GM19328 (cell line): ENCODE measurements around the gene MRGPRF.

Source experiments
- ATAC-seq: cut with Tn5 transposase; IDR thresholded peaks from one replicate; pipeline ENCODE4 v1.9.1; 2021; ENCODE audit warnings: mild to moderate bottlenecking, moderate library complexity; ENCODE audit not compliant: unreplicated experiment

Gene MRGPRF

DNA sequence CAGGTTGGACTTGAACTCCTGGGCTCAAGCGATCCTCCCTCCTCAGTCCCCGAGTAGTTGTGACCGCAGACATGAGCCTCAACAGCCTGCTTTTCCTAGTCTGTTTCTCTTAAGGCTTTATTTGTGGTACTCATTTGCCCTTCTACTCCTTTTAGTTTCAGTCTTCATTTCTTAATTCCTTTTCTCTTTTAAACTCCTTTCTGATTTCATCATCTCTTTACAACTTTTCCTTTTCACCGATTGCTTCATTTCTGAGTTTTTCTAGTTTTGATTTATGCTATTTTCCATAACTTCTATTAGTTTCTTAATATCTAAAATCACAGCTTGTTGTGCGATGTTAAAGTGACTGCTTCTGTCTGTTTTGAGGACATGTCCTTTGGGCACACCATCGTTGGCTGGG lies 17.3 kb upstream of the MRGPRF start:
- no peak for ATAC-seq

DNA sequence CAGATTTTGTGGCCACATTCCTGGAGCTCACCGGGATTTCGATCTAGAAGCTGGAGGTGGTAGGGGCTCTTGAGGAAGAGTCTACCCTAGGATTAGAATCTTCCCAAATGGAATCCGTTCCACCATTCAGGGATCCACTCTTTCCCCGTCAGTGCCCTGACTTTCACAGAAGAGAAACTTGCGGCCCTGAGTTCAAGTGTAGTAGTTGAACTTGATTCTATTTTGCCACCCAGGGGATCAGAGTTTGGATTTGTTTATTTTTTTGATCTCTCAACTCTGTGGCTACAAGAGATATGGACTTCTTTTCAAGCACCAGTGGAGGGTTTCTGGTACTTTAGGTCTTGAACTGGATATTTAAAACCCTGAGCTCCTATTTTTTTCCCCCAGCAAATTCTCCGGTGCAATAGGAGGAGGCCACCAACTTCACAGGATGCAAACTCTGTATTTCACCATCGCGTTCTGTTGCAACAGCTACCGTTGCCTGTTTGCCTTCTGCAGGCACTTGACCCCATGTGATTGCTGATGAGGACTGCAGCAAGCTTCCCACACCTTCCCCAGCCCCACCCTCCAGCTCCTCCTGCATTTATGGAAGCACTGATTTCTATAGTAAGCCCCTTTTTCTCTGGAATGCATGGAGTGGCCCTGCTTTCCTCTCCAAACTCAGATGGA lies 14.8 kb upstream of the MRGPRF start:
- no peak for ATAC-seq

DNA sequence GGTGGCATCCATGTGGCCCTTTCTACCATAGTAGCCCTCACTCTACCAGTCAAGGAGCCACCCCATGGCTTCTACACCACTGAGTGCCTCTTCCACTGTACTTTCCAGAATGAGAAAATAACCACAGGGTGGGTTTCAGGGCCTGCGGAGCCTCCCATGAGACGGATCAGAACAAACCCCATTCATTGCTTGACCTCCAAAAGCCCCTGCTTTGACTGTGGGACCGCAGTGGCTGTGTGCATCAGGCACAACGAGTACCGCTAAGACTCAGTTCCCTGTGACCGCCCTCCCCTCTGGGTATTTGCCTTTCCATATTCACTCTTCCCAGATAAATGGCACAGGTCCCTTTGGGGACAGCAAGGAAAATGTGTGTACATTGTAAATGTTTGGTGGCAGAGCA lies 11.5 kb upstream of the MRGPRF start:
- no peak for ATAC-seq

DNA sequence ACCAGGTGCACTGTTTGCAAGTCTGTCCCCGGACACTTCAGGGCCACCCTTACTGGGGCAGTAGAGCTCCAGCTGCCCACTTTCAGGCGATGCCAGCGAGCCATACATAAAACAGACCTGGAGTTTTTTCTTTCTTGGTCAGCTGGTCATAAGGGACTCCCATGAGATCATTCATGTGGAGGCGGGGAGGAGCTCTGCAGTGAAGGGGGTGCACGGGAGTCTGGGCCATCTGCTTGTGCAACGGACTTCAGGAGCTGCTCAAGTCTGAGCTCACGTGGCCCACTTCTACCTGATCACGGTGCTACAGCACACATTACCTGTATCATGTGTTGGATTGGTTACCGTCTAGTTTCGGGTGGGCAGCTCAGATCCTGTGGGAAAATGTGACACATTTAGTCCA lies 9.2 kb upstream of the MRGPRF start:
- no peak for ATAC-seq

DNA sequence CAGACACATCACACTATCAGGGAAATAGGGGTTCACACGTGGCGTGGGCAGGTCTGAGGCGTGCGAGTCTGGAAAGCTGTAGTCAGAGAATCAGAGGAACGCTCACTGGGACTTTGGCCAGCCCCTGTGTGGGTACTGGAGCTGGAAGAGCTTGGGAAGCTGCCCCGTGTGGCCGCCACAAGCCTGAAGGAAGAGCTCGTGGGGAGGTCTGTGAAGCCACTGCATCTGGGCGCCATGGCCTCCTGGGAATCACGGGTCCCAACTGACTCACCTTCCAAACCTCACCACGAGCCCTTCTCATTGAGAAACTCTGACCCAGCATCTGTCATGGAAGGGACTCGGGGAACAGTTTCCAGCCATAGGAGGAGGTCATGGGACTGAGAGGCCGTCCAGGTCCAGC lies 5.9 kb upstream of the MRGPRF start:
- ATAC-seq = no peak

DNA sequence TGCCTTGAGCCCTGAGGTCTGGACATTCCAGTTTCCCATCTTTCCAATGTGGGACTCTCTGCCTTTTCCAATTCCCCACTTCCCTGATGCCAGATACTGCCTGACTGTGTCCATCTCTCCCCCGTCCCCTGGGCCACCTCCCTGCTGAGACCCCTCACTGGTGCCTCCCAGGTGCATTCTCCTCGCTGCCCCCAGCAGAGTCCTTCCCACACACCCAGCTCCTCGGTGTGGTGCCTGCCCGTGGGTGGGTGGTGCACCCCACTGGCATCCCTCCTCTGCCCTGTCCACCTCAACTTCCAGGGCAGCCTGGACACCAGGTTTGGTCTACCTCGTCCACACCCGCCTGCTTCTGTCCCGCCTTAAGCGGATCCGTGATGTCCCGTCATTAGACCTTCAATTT lies 4.9 kb upstream of the MRGPRF start:
- ATAC-seq = no peak

DNA sequence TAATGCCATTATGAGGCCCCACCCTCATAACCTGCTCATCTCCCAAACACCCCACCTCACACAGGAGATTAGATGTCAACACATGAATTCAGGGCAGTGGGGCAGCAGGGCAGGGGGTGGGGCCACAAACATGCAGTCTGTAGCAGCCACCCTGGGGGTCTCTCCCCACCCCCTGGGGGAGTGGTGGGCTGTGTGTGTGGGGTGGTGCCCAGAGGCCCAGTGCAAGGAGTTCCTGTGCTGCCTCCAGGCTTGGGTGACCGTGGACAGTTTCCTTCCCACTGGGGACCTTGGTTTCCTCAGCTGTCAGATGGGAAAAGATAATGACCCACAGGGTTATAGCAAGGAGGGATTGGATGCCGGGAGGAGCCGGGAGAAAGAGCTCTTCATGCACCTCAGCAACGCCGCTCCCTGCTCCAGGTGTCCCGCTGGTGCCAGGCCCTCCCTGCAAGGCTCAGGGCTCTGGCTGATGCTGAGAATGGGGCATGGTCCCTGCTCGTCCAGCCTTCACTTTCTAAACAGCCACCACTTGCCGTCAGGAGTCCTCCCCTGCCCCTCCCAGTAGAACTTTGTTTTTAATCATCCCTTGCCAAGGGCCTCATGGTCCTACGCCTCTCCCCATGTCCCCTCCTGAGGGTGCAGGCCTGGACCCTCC lies 2.0 kb upstream of the MRGPRF start:
- no peak for ATAC-seq

DNA sequence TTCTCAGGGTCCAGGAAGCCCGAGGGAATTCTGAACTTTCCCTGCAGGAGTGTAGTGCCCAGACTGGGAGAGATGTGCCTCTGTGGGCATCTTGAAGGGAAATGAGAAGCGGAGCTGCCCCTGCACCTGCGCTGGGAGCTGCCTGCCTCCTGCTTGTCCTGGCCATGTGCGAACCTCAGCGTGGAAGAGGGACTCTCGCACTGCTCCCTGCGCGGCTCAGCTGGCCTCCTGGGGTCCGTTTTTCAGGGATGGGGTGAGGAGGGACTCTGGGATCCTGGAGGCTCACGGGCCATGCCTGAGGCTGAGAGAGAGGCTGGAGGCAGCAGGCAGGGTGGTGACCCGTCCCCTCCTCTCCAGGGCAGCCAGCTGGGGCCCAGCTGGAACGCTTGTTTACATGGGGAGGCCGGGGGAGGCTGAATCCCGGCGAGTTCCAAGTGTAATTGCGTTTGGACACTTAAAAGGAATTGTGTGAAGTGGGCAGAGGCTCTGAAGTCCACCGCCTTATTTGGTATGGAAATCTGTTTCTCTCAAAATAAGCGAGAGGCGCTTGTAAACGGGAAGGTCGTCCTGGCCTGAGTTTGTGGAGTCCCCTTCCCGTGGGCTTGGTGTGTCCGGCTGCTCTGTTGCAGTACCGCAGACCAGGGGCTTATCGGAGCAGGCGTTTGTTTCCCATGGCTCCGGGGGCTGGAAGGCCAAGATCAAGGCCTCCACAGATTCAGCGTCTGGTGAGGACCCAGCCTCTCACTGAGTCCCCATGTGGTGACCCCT lies 1.2 kb upstream of the MRGPRF start:
- no peak for ATAC-seq

DNA sequence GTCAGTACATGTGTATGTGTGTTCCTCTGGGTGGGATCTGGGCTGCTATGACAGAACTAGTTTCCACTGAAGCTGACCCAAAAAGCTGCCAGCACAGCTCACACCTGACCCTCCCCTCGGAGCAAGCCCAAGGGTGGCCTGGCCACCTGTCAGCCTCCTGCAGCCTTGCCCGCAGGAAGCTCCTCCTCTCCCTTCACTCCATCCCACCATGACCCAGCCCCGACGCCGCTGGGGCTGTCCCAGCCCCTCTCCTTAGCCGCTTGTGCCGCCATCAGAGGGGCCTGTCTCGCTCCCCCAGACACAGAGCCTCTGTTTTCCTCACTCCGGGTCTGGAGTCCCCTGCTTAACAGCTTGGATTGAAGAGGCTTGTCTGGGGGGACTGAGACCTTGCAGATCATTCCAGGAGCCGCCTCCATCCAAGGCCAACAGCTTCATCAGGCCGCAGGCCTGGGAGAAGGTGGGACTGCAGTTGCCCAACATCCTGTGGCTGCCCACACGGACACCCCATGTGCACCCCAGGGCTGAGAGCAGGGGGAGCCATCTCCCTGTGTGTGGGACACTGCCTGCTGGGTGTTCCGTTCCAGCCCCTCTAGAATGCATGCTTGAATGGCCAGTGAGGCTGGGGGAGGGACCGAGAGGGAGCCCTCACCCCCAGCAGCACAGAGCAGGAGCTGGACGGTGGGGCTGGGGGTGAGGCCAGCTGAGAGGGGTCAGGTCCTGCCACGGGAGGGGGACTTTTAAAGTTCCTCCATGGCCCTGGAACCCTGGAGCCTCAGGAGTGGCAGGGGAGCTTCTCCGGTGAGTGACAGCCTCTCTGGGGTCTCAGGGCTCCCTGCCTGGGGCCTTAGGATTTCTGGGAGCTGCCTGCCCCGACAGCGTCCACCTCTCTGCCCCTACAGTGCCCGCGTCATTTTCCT lies 696 bp downstream of the MRGPRF start:
- ATAC-seq = no peak

DNA sequence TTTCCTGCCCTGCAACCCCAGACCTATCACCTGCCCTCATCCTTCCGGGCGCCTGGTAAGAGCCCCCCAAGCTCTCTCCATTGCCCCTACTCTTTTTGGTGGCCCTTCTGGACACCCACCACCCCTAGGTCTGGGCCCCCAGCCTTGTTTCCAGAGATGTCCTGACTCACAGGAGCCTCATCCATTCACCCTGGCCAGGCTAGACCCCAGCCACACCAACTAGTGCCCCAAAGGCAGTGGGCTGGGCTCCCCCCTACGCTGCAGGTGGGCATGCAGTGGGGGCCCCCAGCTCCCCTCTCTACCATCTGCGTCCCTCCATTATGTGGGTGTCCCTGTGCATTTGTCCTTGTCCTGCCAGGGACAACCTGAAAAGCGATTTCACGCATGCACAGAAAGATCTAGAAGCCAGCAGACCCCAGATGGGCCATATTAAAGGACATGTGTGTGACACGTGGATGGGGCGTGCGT lies 1.4 kb downstream of the MRGPRF start:
- no peak for ATAC-seq

DNA sequence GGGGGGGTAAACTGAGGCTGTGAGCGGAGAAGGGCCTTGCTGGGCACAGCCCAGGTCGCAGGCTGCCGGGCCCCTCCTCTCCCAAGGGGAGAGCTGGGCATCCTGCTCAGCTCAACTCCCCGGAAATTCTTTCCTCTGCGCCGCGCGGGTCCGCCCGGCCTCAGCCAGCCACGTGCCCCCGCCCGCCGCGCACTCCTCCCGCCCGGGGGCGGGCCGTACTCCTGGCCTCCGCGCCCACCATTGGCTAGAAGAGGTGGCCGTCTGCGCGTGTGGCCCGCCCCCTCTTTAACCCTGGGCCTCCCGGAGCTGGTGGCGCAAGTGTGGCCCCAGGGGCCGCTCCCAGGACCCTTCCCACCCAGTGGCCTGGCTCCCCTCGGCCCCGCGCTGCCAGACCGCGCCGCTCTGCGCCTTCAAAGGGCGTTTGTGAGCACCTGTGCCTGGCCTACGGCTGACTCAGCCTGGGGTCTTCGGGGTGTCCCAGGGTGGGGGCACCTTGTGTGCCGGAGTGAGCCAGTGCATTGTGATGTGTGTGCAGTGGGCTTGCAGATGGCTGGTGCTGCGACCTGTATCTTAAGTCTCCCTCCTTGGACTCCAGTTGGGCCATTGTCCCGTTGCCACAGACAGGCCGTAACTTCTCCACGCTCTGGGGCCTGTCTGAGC lies 2.0 kb downstream of the MRGPRF start:
- ATAC-seq = no peak

DNA sequence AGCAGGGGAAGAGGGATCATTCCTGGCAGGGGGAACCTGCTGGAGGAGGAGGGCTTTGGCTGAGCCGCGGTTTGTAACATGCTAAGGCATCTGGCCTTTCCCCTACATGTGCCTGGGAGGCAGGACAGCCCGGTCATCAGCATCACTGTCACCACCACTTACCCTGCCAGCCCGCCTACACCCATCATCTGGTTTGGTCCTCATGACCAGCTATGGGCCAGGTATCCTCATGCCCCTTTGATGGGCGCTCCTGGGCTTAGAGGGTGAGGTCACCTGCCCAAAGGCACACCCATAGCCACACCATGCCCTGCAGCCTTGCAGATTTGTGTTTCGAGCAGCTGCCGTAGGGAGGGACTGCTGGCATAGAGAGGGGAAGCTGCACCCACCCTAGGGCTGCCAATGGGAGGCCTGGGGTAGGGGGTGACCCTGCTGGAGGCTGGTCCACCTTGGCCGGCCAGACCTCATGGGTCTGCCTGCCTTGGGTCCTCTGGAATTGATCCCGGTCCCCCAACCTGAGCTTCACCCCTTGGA lies 2.6 kb downstream of the MRGPRF start:
- no peak for ATAC-seq

DNA sequence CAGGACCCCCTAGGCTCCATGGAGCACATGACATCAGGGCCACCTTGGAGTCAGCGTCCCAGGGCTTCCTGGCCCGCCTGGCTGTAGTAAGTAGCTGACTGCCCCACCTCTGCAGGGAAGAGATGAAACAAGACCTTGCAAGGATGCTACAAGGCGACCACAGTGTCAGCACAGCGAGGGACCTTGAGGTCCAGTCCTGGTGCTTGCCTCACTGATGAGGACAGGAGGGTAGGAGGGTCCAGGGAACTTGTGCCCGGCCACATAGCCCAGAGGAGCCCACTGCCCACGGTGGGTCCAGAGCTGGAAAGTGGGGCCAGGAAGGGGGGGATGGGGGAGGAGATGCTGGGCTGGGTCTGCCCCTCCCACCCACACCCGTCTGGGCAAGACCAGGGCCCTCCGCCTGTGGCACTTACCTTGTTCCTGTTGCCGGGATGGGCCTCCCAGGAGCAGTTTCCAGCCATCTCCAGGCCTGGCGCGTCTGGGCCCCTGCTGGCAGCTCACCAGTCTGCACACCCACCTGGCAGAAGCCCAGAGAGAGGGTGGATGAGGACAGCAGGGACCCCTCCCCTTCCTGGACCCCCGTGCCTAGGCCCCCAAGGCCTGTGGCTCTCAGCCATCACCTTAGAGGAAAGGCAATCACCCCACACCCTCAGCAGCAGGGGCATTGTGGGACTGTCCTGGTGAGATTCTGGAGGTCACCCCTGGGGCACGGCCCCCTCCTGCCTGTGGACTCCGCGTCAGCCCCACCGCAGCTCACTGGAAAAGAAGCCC lies 3.4 kb downstream of the MRGPRF start:
- no peak for ATAC-seq

DNA sequence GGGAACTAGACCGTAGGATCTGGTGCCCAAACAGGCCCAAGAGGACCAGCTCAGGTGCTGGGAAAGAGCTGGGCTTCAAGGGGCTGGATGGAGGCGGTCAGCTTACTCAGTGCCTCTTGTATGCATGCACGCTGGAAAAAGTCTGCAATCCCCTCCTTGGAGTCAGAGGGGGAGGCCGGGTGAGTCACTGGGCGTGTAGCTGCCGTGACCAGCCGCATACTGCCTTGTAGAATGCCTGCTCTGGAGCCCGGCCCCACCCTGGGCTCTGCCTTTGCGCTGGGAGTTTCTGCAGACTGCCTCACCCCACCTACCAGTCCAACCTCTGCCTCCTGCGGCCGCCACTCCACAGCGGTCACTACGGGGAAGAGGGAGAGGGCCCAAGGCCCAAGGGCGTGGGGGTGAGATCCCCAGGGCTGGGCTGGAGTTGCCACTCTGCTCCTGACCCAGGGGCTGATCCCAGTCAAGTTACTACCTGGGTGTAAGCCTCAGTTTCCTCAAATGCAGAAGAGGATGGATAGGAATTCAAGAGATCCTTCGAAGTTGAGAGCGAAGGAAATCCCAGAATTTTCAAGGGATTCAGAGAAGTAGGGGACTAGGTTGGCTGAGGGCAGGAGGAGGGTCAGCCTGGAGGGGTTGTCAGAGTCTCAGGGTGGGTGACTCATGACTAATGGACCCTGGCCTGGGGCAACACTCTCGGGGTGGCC lies 4.2 kb downstream of the MRGPRF start:
- no peak for ATAC-seq

DNA sequence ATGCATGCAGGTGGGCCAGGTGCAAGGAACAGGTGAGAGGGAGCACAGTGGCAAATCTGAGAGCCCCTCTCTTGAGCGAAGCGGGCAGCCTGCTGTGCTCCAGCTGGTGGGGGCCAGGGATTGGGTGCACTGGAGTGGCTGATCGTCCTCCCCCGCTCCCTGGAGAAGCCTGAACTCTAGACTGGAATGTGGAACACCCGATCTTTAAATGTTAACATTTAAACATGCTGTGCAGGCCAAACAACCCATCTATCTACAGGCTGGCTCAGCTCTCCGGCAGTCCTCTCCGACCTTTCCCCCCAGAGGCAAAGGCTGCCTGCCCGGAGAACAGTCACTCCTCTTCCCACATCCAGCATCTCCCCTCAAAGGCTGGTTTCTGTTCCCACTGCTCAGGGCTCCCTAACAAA lies 5.1 kb downstream of the MRGPRF start:
- ATAC-seq = no peak

DNA sequence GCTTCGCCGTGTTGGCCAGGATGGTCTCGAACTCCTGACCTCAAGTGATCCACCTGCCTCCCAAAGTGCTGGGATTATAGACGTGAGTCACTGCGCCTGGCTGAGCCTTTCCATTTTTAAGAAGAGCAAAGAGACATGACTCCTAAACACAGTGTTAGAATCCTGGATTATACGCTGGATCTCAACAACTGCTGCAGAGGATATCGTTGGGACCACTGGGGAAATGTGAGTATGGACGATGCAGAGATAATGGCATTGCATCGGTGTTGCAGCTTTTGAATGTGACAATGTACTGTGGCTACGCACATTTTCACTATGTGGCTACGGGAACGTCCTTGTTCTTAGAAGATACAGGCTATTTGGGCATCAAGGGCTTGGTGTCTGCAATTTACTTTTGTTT lies 6.2 kb downstream of the MRGPRF start:
- ATAC-seq = no peak

DNA sequence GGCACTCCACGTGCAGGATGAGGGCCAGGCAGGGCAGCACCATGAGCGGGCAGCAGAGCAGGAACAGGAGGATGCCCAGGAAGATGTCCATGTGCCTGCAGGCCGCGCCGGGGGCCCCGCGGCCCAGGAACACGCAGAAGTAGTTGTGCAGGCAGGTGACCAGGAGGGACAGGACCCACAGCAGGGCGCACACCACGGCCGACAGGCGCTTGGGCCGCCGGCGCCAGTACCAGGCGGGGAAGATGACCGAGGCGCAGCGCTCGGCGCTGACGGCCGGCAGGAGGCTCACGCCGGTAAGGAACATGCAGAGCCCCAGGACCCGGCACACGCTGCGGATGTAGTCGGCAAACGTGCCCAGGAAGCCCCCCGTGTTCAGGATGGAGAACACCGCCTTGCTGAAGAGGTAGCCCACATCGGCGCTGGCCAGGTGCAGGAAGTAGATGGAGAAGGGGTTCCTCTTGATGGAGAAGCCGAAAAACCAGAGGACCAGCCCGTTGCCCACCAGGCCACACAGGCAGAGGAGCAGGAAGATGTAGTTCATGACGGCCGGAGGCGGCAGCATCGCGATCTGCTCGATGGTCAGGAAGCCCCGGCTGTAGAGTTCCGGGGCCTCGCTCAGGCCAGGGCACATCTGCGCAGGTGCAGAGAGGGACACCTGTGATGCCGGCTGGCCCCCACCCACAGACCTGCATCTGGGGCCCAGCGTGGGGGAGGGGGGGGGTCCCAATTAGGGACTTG lies 7.2 kb downstream of the MRGPRF start:
- no peak for ATAC-seq

DNA sequence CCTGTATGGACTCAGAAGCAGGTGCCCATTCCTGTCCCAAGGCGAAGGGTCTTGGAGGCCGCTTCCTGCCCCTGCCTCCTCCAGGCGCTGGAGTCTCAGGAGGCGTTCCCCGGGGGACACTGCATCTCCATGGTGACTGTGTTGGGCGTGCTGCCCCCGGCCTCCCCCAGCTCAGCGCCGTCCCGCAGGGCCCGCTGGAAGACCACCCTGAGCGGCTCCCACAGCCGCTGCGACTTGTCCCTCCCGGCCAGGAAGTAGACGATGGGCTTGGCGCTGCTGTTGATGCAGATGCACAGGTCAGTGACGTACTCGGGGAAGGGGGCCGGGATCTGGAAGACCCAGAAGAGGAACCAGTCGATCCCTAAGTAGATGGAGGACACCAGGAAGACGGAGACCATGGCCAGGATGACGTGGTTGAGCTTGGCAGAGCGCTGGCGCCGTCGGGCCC lies 7.8 kb downstream of the MRGPRF start:
- ATAC-seq = no peak
